IMR-90 (cell line): ENCODE results near the gene CAMK2B. TPM values are rescaled to one million over a fixed set of nuclear protein-coding genes. Genes with fewer than 3 reads are reported as not detected.

ENCODE experiments used
- ATAC-seq: fragments of 200-7000 bp; cut with Tn5 transposase; 2 replicates; pipeline ENCODE4 v1.9.1; 2020; ENCODE audit warnings: low read depth, mild to moderate bottlenecking, moderate library complexity
- BruUV-seq: library from RNA; stranded (reverse); fragments of 400-500 nt; replicated peaks from 2 replicates; lab custom pipeline; 2021; lab: Mats Ljungman, UMichigan
- CTCF ChIA-PET: fragments of 300-600 bp; formaldehyde crosslinking; extraction: SDS; loops from one replicate; lab custom pipeline; 2021; ENCODE audit warnings: antibody characterized with exemption; lab: Yijun Ruan, JAX
- POLR2A ChIA-PET: fragments of 300-600 bp; sonication (Branson Sonifier 250); formaldehyde crosslinking; loops from one replicate; lab custom pipeline; 2022; ENCODE audit warnings: antibody characterized with exemption; ENCODE audit not compliant: unreplicated experiment; lab: Charles Lee
- DNase-seq: peaks from one replicate; pipeline ENCODE4 v3.0.0; 2013
- H2AFZ ChIP-seq: replicated peaks from 2 replicates; pipeline ENCODE3; 2013; ENCODE audit warnings: low read length, mild to moderate bottlenecking; ENCODE audit not compliant: poor library complexity
- H2AK5ac ChIP-seq: 2 replicates; pipeline ENCODE4 v1.6.1; 2013; ENCODE audit warnings: low read depth, low read length, inconsistent platforms
- H2AK9ac ChIP-seq: replicated peaks from 2 replicates; pipeline ENCODE3; 2013; ENCODE audit warnings: mild to moderate bottlenecking, low read depth, low read length, moderate library complexity; ENCODE audit not compliant: poor library complexity
- H2BK120ac ChIP-seq: 2 replicates; pipeline ENCODE4 v1.6.1; 2013; ENCODE audit warnings: low read depth, low read length, inconsistent platforms
- H2BK15ac ChIP-seq: 3 replicates; pipeline ENCODE4 v1.6.1; 2013; ENCODE audit warnings: low read depth, low read length, inconsistent platforms
- H2BK20ac ChIP-seq: 2 replicates; pipeline ENCODE4 v1.6.1; 2013; ENCODE audit warnings: low read depth, mild to moderate bottlenecking, inconsistent platforms, low read length, moderate library complexity
- H2BK5ac ChIP-seq: 2 replicates; pipeline ENCODE4 v1.6.1; 2013; ENCODE audit warnings: mild to moderate bottlenecking, low read depth, low read length, inconsistent platforms; ENCODE audit not compliant: poor library complexity, severe bottlenecking
- H3K14ac ChIP-seq: replicated peaks from 2 replicates; pipeline ENCODE4 v1.6.1; 2013; ENCODE audit warnings: low read depth, low read length, inconsistent platforms
- H3K18ac ChIP-seq: 2 replicates; pipeline ENCODE4 v1.6.1; 2013; ENCODE audit warnings: low read depth, low read length, control low read depth
- H3K23ac ChIP-seq: 2 replicates; pipeline ENCODE4 v1.6.1; 2013; ENCODE audit warnings: low read depth, low read length, inconsistent platforms
- H3K27ac ChIP-seq: 2 replicates; pipeline ENCODE4 v1.5.1; 2013; ENCODE audit warnings: mild to moderate bottlenecking, control low read depth, low read length; ENCODE audit not compliant: insufficient read depth
- H3K27me3 ChIP-seq: 2 replicates; pipeline ENCODE4 v1.6.1; 2013; ENCODE audit warnings: low read length; ENCODE audit not compliant: control insufficient read depth, insufficient read depth
- H3K36me3 ChIP-seq: 2 replicates; pipeline ENCODE4 v1.6.1; 2013; ENCODE audit warnings: low read length, mixed read lengths; ENCODE audit not compliant: control insufficient read depth, insufficient read depth
- H3K4ac ChIP-seq: 2 replicates; pipeline ENCODE4 v1.6.1; 2013; ENCODE audit warnings: low read depth, low read length, inconsistent platforms
- H3K4me1 ChIP-seq: 2 replicates; pipeline ENCODE4 v1.6.1; 2013; ENCODE audit warnings: low read length, mixed read lengths; ENCODE audit not compliant: control insufficient read depth, insufficient read depth
- H3K4me2 ChIP-seq: 2 replicates; pipeline ENCODE4 v1.6.1; 2013; ENCODE audit warnings: low read depth, mild to moderate bottlenecking, control low read depth, low read length, moderate library complexity
- H3K4me3 ChIP-seq: 2 replicates; pipeline ENCODE4 v1.5.1; 2013; ENCODE audit warnings: low read depth, mild to moderate bottlenecking, control low read depth, low read length, moderate library complexity; ENCODE audit not compliant: insufficient read depth
- H3K56ac ChIP-seq: 2 replicates; pipeline ENCODE4 v1.6.1; 2013; ENCODE audit warnings: low read length, inconsistent platforms; ENCODE audit not compliant: insufficient read depth; ENCODE audit errors: extremely low read depth
- H3K79me1 ChIP-seq, 2 experiments: 2 replicates each; pipeline ENCODE4 v1.6.1; 2013; ENCODE audit warnings: low read length in 2 of 2, inconsistent platforms in 1 of 2, low read depth in 1 of 2
- H3K9ac ChIP-seq: 2 replicates; pipeline ENCODE4 v1.6.1; 2013; ENCODE audit warnings: low read depth, low read length, control low read depth
- H3K9me1 ChIP-seq: 2 replicates; pipeline ENCODE4 v1.6.1; 2013; ENCODE audit warnings: low read length, inconsistent platforms; ENCODE audit not compliant: insufficient read depth
- H3K9me3 ChIP-seq: 2 replicates; pipeline ENCODE4 v1.6.1; 2013; ENCODE audit warnings: low read length; ENCODE audit not compliant: control insufficient read depth, insufficient read depth
- H4K20me1 ChIP-seq: 2 replicates; pipeline ENCODE4 v1.6.1; 2013; ENCODE audit warnings: low read length, inconsistent platforms; ENCODE audit not compliant: insufficient read depth
- H4K5ac ChIP-seq: 2 replicates; pipeline ENCODE4 v1.6.1; 2013; ENCODE audit warnings: mild to moderate bottlenecking, low read depth, low read length, control low read depth
- H4K8ac ChIP-seq, 2 experiments: 2 replicates each; pipeline ENCODE4 v1.6.1; 2013; ENCODE audit warnings: low read depth in 2 of 2, low read length in 2 of 2, control low read depth in 1 of 2, inconsistent platforms in 1 of 2
- H4K91ac ChIP-seq: 2 replicates; pipeline ENCODE4 v1.6.1; 2013; ENCODE audit warnings: low read depth, low read length, inconsistent platforms; ENCODE audit not compliant: insufficient read depth
- BHLHE40 ChIP-seq: fragments of 150-350 bp; IDR thresholded peaks from 2 replicates; pipeline ENCODE4 v1.6.1; 2016; ENCODE audit warnings: mild to moderate bottlenecking, low read depth, low read length
- CHD1 ChIP-seq: IDR thresholded peaks from 2 replicates; pipeline ENCODE4 v1.6.1; 2012; ENCODE audit warnings: low read depth, low read length, improper control_type of control experiment
- FOS ChIP-seq: fragments of 150-350 bp; IDR thresholded peaks from 2 replicates; pipeline ENCODE4 v1.6.1; 2016; ENCODE audit warnings: low read depth, low read length
- MAFK ChIP-seq: IDR thresholded peaks from 2 replicates; pipeline ENCODE4 v1.6.1; 2012; ENCODE audit warnings: low read depth, low read length, improper control_type of control experiment
- MAZ ChIP-seq: IDR thresholded peaks from 2 replicates; pipeline ENCODE4 v1.6.1; 2012; ENCODE audit warnings: low read depth, mild to moderate bottlenecking, low read length, improper control_type of control experiment, moderate library complexity, borderline replicate concordance
- MXI1 ChIP-seq: IDR thresholded peaks from 2 replicates; pipeline ENCODE4 v1.6.1; 2012; ENCODE audit warnings: low read depth, mild to moderate bottlenecking, low read length, moderate library complexity, borderline replicate concordance
- NFE2L2 ChIP-seq: fragments of 150-350 bp; IDR thresholded peaks from 2 replicates; pipeline ENCODE4 v1.6.1; 2016; ENCODE audit warnings: low read depth, mild to moderate bottlenecking, low read length
- POLR2A ChIP-seq: IDR thresholded peaks from 2 replicates; pipeline ENCODE4 v1.6.1; 2012; ENCODE audit warnings: mild to moderate bottlenecking, low read depth, low read length
- RAD21 ChIP-seq: IDR thresholded peaks from 2 replicates; pipeline ENCODE4 v1.6.1; 2012; ENCODE audit warnings: low read length, improper control_type of control experiment
- RCOR1 ChIP-seq: IDR thresholded peaks from 2 replicates; pipeline ENCODE4 v1.6.1; 2012; ENCODE audit warnings: mild to moderate bottlenecking, low read length, improper control_type of control experiment; ENCODE audit not compliant: insufficient replicate concordance
- RFX5 ChIP-seq: IDR thresholded peaks from 2 replicates; pipeline ENCODE4 v1.8.0; 2012; ENCODE audit warnings: low read depth, mild to moderate bottlenecking, low read length, moderate library complexity
- SMC3 ChIP-seq: fragments of 150-350 bp; IDR thresholded peaks from 2 replicates; pipeline ENCODE4 v1.6.1; 2016; ENCODE audit warnings: low read depth, mild to moderate bottlenecking, antibody characterized with exemption, low read length, moderate library complexity
- WGBS, 2 experiments: methylation state at CpG; one replicate each; pipeline versions ENCODE4 v1.1.5 to v1.1.7; 2013; ENCODE audit warnings: missing lambda C conversion rate in 2 of 2; ENCODE audit not compliant: insufficient read length in 1 of 2; ENCODE audit errors: extremely low coverage in 2 of 2; 5-methylcytosine and 5-hydroxymethylcytosine counted together
- dilution Hi-C: fragments of 300-500 bp; cut with HindIII; formaldehyde crosslinking; loops from one replicate; pipeline ENCODE4 v1.14.3; 2018; ENCODE audit warnings: low sequenced_read_pairs; ENCODE audit not compliant: unreplicated experiment
- in situ Hi-C: fragments of 300-500 bp; cut with MboI; formaldehyde crosslinking; loops from 3 replicates; pipeline ENCODE4 v1.14.3; 2019; ENCODE audit warnings: low sequenced_read_pairs, inconsistent platforms, mixed read lengths
- intact Hi-C: fragments of 100-400 bp; cut with micrococcal nuclease; formaldehyde crosslinking; loops from 2 replicates; pipeline ENCODE4 v1.10.0; 2022
- polyA plus RNA-seq, 3 experiments: library from polyadenylated mRNA; depleted of rRNA; stranded (reverse); fragments of >200 nt; gene quantifications; 2 replicates each; pipeline ENCODE4 v1.2.3, GENCODE V29; 2012; ENCODE audit warnings: low replicate concordance in 1 of 3
- total RNA-seq: library from RNA; depleted of rRNA; stranded (reverse); fragments of >200 nt; gene quantifications from 2 replicates; pipeline ENCODE4 v1.2.3, GENCODE V29; 2012
- TF ChIP-seq, protein P1 (sequence below): fragments of 150-350 bp; IDR thresholded peaks from 2 replicates; pipeline ENCODE4 v1.6.1; 2017; ENCODE audit warnings: mild to moderate bottlenecking, antibody characterized with exemption, low read length, low read depth
- TF ChIP-seq, protein P2 (sequence below): fragments of 150-350 bp; IDR thresholded peaks from 2 replicates; pipeline ENCODE4 v1.6.1; 2016; ENCODE audit warnings: low read depth, mild to moderate bottlenecking, low read length, moderate library complexity, borderline replicate concordance

CAMK2B gene
- total and polyA plus RNA-seq, 2 of the 4 experiments (the other 2 are of a cell fraction), result 0.18 to 0.36 TPM

DNA sequence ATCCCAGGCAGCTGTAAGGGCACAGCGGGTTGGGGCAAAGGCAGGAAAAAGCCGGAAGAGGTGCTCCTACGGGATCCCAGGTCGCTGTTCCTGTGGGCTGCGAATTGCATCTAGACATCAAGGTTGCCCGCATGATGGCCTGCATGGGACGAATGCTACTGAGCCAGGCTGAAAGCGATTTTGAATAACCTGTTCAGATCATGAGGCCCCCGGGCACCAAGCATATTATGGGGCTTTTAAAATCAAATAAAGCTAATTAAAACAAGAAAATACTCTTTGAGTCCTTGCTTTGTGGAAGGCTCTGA, 37.1 kb downstream of the CAMK2B start:
- no peak overlapping the region for H3K4me3 ChIP-seq
- CTCF ChIA-PET, result interaction anchor here (0.7 kb wide), 1 partner anchor 45 kb away, joined by 3 read pairs; no protein-coding TSS in a partner anchor
- H3K14ac ChIP-seq, result no peak overlapping the region
- no peak overlapping the region for H4K91ac ChIP-seq
- no peak overlapping the region for H2BK20ac ChIP-seq
- H2AFZ ChIP-seq, result no peak overlapping the region
- intact Hi-C loops (no loop called here), in situ Hi-C loops (no loop called here), dilution Hi-C loops (no loop called here)
- ATAC-seq (no peak), DNase-seq (no peak)
- no peak overlapping the region for H2BK120ac ChIP-seq
- H3K18ac ChIP-seq, result no peak overlapping the region
- no peak overlapping the region for H3K23ac ChIP-seq
- POLR2A ChIA-PET, result no interaction called here
- H3K9me1 ChIP-seq, result 0 out of 2 replicates have a peak, but pooled peaks cover 4% of the 10 kb centered on the region
- no peak overlapping the region for H4K8ac ChIP-seq
- H3K4me1 ChIP-seq, result peaks cover 7% of the 10 kb centered on the region; the same call in 1 of the 2 replicates
- H3K4me2 ChIP-seq, result no peak overlapping the region
- H2AK9ac ChIP-seq, result no peak overlapping the region
- peaks cover 11% of the 10 kb centered on the region for H3K27me3 ChIP-seq
- H3K27ac ChIP-seq, result no peak overlapping the region
- no TSS peak for BruUV-seq
- no peak overlapping the region for H3K4ac ChIP-seq
- no peak overlapping the region for H3K9ac ChIP-seq
- H3K56ac ChIP-seq, result no peak overlapping the region
- H3K9me3 ChIP-seq, result no peaks in the 10 kb centered on the region
- no peak overlapping the region for H2BK5ac ChIP-seq
- H3K36me3 ChIP-seq, result no peaks in the 10 kb centered on the region
- H4K5ac ChIP-seq, result no peak overlapping the region
- no peaks in the 10 kb centered on the region for H4K20me1 ChIP-seq
- no peaks in the 10 kb centered on the region for H3K79me1 ChIP-seq
- H2AK5ac ChIP-seq, result no peak overlapping the region
- no peak overlapping the region for H2BK15ac ChIP-seq
- TF ChIP-seq FOS (no peak), RFX5 (no peak), SMC3 (no peak), RAD21 (no peak), MXI1 (no peak), POLR2A (no peak), MAFK (no peak), CHD1 (no peak), RCOR1 (no peak), NFE2L2 (no peak), MAZ (no peak), BHLHE40 (no peak)
- TF ChIP-seq, protein P1, sequence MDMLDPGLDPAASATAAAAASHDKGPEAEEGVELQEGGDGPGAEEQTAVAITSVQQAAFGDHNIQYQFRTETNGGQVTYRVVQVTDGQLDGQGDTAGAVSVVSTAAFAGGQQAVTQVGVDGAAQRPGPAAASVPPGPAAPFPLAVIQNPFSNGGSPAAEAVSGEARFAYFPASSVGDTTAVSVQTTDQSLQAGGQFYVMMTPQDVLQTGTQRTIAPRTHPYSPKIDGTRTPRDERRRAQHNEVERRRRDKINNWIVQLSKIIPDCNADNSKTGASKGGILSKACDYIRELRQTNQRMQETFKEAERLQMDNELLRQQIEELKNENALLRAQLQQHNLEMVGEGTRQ, result no peak
- TF ChIP-seq, protein P2, sequence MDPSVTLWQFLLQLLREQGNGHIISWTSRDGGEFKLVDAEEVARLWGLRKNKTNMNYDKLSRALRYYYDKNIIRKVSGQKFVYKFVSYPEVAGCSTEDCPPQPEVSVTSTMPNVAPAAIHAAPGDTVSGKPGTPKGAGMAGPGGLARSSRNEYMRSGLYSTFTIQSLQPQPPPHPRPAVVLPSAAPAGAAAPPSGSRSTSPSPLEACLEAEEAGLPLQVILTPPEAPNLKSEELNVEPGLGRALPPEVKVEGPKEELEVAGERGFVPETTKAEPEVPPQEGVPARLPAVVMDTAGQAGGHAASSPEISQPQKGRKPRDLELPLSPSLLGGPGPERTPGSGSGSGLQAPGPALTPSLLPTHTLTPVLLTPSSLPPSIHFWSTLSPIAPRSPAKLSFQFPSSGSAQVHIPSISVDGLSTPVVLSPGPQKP, result no peak
- WGBS, 2 experiments, result 97% methylated on average over 5 of the region's 9 CpGs; no CpG with 5 or more reads in 1 of the 2 experiments
